HCT116 (cell line): Measurements from ENCODE around the gene TMEM147. TPM values are rescaled to one million over a fixed set of nuclear protein-coding genes. Genes with fewer than 3 reads are reported as not detected.

Experiments used
- ATAC-seq: fragments of 200-7000 bp; cut with Tn5 transposase; 2 replicates; pipeline ENCODE4 v1.9.1; 2020; ENCODE audit warnings: mild to moderate bottlenecking, moderate library complexity
- BruUV-seq: library from RNA; stranded (reverse); fragments of 400-500 nt; replicated peaks from 2 replicates; lab custom pipeline; 2021; lab: Mats Ljungman, UMichigan
- CTCF ChIA-PET: fragments of 300-600 bp; sonication (Branson Sonifier 250); formaldehyde crosslinking; loops from one replicate; lab custom pipeline; 2021; ENCODE audit warnings: antibody characterized with exemption; lab: Charles Lee
- POLR2A ChIA-PET: fragments of 300-600, 350-600 bp; sonication (Branson Sonifier 250); formaldehyde crosslinking; loops from one replicate; lab custom pipeline; 2021; ENCODE audit warnings: antibody characterized with exemption; lab: Charles Lee
- RAD21 ChIA-PET, 2 experiments: fragments of 300-600 bp; sonication (Branson Sonifier 250); formaldehyde crosslinking; loops; one replicate each; lab custom pipeline; 2023; ENCODE audit warnings: low total read pairs in 2 of 2; ENCODE audit not compliant: uncharacterized antibody in 2 of 2, unreplicated experiment in 2 of 2, low non-redundant PET in 1 of 2; lab: Charles Lee
- DNase-seq: peaks from one replicate; pipeline ENCODE4 v3.0.0-alpha.2; 2010; ENCODE audit warnings: low read depth, low spot score
- H2AFZ ChIP-seq: fragments of 200-600 bp; shearing (Covaris generic), sonication (generic); 2 replicates; pipeline ENCODE4 v1.6.1; 2017; ENCODE audit warnings: low read depth, mixed run types, mixed read lengths, antibody characterized with exemption, low read length; ENCODE audit not compliant: poor library complexity, severe bottlenecking
- H3K27ac ChIP-seq: 2 replicates; pipeline ENCODE4 v1.5.1; 2012; ENCODE audit warnings: low read depth, low read length
- H3K27me3 ChIP-seq: fragments of 200-600 bp; sonication (generic); 2 replicates; pipeline ENCODE4 v1.6.1; 2016; ENCODE audit warnings: mixed run types, low read length, mixed read lengths; ENCODE audit not compliant: insufficient read depth
- H3K36me3 ChIP-seq, 2 experiments: fragments of 200-500 bp in 1 of 2; fragments of 200-600 bp in 1 of 2; sonication (Bioruptor generic) in 1 of 2; sonication (generic) in 1 of 2; 2 replicates each; pipeline versions ENCODE4 v1.5.1 to v1.6.1; 2014 to 2016; ENCODE audit warnings: low read length in 2 of 2, inconsistent platforms in 1 of 2, mixed read lengths in 1 of 2, mixed run types in 1 of 2; ENCODE audit not compliant: insufficient read depth in 2 of 2, control insufficient read depth in 1 of 2
- H3K4me1 ChIP-seq, 2 experiments: fragments of 200-600 bp in 1 of 2; sonication (generic) in 1 of 2; 2 replicates each; pipeline versions ENCODE4 v1.5.1 to v1.6.1; 2012 to 2017; ENCODE audit warnings: low read length in 2 of 2, inconsistent platforms in 1 of 2, mild to moderate bottlenecking in 1 of 2, mixed read lengths in 1 of 2, mixed run types in 1 of 2, moderate library complexity in 1 of 2; ENCODE audit not compliant: insufficient read depth in 2 of 2, control insufficient read depth in 1 of 2
- H3K4me2 ChIP-seq: fragments of 200-600 bp; sonication (generic); 2 replicates; pipeline ENCODE4 v1.6.1; 2017; ENCODE audit warnings: mixed run types, low read length, mixed read lengths
- H3K4me3 ChIP-seq, 2 experiments: fragments of 200-600 bp in 1 of 2; sonication (generic) in 1 of 2; replicated peaks in 1 of 2; 2 replicates each; pipeline ENCODE4 v1.5.1; 2011 to 2016; ENCODE audit warnings: low read length in 2 of 2, control low read depth in 1 of 2, low read depth in 1 of 2, mild to moderate bottlenecking in 1 of 2, mixed read lengths in 1 of 2, mixed run types in 1 of 2
- H3K79me2 ChIP-seq: fragments of 200-600 bp; sonication (generic); 2 replicates; pipeline ENCODE4 v1.6.1; 2017; ENCODE audit warnings: mild to moderate bottlenecking, mixed run types, low read length, moderate library complexity, mixed read lengths; ENCODE audit not compliant: insufficient read depth
- H3K9ac ChIP-seq: fragments of 200-600 bp; sonication (generic); 2 replicates; pipeline ENCODE4 v1.6.1; 2016; ENCODE audit warnings: low read length, mixed read lengths
- H3K9me2 ChIP-seq: fragments of 200-600 bp; sonication (generic), shearing (Covaris generic); 2 replicates; pipeline ENCODE4 v1.6.1; 2017; ENCODE audit warnings: mixed run types, mild to moderate bottlenecking, moderate library complexity; ENCODE audit not compliant: insufficient read depth
- H3K9me3 ChIP-seq, 2 experiments: fragments of 200-500 bp in 1 of 2; fragments of 200-600 bp in 1 of 2; sonication (Bioruptor generic) in 1 of 2; sonication (generic) in 1 of 2; 2 replicates each; pipeline ENCODE4 v1.6.1; 2014 to 2017; ENCODE audit warnings: low read length in 2 of 2, mixed read lengths in 2 of 2, inconsistent platforms in 1 of 2, low read depth in 1 of 2, mild to moderate bottlenecking in 1 of 2, mixed run types in 1 of 2, moderate library complexity in 1 of 2; ENCODE audit not compliant: control insufficient read depth in 1 of 2, insufficient read depth in 1 of 2
- H4K20me1 ChIP-seq: fragments of 200-600 bp; sonication (generic), shearing (Covaris generic); 2 replicates; pipeline ENCODE4 v1.6.1; 2017; ENCODE audit warnings: mixed run types, mild to moderate bottlenecking, moderate library complexity; ENCODE audit not compliant: insufficient read depth
- CBX3 ChIP-seq: IDR thresholded peaks from 2 replicates; pipeline ENCODE4 v1.6.1; 2012; ENCODE audit warnings: low read depth
- ELF1 ChIP-seq: IDR thresholded peaks from 2 replicates; pipeline ENCODE4 v1.6.1; 2012; ENCODE audit warnings: low read depth, borderline replicate concordance
- FOSL1 ChIP-seq: IDR thresholded peaks from 2 replicates; pipeline ENCODE4 v1.6.1; 2012; ENCODE audit warnings: low read depth
- JUND ChIP-seq: IDR thresholded peaks from 2 replicates; pipeline ENCODE4 v1.6.1; 2012
- POLR2A ChIP-seq: IDR thresholded peaks from 2 replicates; pipeline ENCODE4 v1.7.0; 2011; ENCODE audit warnings: borderline replicate concordance; ENCODE audit not compliant: insufficient read depth, insufficient read length; ENCODE audit errors: extremely low read depth
- POLR2AphosphoS5 ChIP-seq: IDR thresholded peaks from 2 replicates; pipeline ENCODE4 v1.6.1; 2011; ENCODE audit warnings: mild to moderate bottlenecking, low read depth, low read length, moderate library complexity
- RAD21 ChIP-seq: IDR thresholded peaks from 2 replicates; pipeline ENCODE4 v1.6.1; 2012; ENCODE audit warnings: low read depth, mild to moderate bottlenecking
- SIN3A ChIP-seq: IDR thresholded peaks from 2 replicates; pipeline ENCODE4 v1.6.1; 2012; ENCODE audit warnings: low read depth
- SRF ChIP-seq: IDR thresholded peaks from 2 replicates; pipeline ENCODE4 v1.6.1; 2012; ENCODE audit warnings: low read depth
- TCF7L2 ChIP-seq: IDR thresholded peaks from 2 replicates; pipeline ENCODE4 v1.7.0; 2011; ENCODE audit warnings: borderline replicate concordance, inconsistent platforms; ENCODE audit not compliant: insufficient read depth, insufficient read length; ENCODE audit errors: extremely low read depth
- YY1 ChIP-seq: IDR thresholded peaks from 2 replicates; pipeline ENCODE4 v1.6.1; 2011; ENCODE audit warnings: low read length, low read depth, moderate library complexity, mild to moderate bottlenecking; ENCODE audit not compliant: insufficient replicate concordance; ENCODE audit errors: extremely low read depth
- ZFX ChIP-seq: fragments of 450-650 bp; IDR thresholded peaks from 2 replicates; pipeline ENCODE4 v1.6.1; 2017
- ZNF274 ChIP-seq: fragments of 200-500 bp; sonication (Bioruptor generic); IDR thresholded peaks from 2 replicates; pipeline ENCODE4 v1.6.1; 2014; ENCODE audit warnings: mild to moderate bottlenecking, low read depth, low read length, inconsistent platforms
- intact Hi-C: fragments of 100-400 bp; cut with micrococcal nuclease; formaldehyde crosslinking; loops from 2 replicates; pipeline ENCODE4 v1.10.0; 2022
- total RNA-seq: library from RNA; stranded (reverse); gene quantifications from one replicate; pipeline ENCODE4 v1.2.1, GENCODE V29; 2021; ENCODE audit not compliant: unreplicated experiment
- TF ChIP-seq, protein P1 (sequence below): IDR thresholded peaks from 2 replicates; pipeline ENCODE4 v1.6.1; 2012
- TF ChIP-seq, protein P2 (sequence below): IDR thresholded peaks from 2 replicates; pipeline ENCODE4 v1.6.1; 2012
- TF ChIP-seq, protein P3 (sequence below), 3 experiments: fragments of 200-600 bp in 1 of 3; sonication (generic) in 1 of 3; IDR thresholded peaks in 2 of 3; conservative IDR thresholded peaks in 1 of 3; 2 replicates each; pipeline ENCODE4 v1.5.1; 2012 to 2017; ENCODE audit warnings: low read depth in 2 of 3, low read length in 2 of 3, antibody characterized with exemption in 1 of 3, borderline replicate concordance in 1 of 3, control low read depth in 1 of 3, mild to moderate bottlenecking in 1 of 3, mixed read lengths in 1 of 3, mixed run types in 1 of 3, moderate library complexity in 1 of 3; ENCODE audit not compliant: insufficient read depth in 1 of 3

TMEM147 gene
- total RNA-seq, 1 experiment from 2014 or later, result 128 TPM

DNA sequence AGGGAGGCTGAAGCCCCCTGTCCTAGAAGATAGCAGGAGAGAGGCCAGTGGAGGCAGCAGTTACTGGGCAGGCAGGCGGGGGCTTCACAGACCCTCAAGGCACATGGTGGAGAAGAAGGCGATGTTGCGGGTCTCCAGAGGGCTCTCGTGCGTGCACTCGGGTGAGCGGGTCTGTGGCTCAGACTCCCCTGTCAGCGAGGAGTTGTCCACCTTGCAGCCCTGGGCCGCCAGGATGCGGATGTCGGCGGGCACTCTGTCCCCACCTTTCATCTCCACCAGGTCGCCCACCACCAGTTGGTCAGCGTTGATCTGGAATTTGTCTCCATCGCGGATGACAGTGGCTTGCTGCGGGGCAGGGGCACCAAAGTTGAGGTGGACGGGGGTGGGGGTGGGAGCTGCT is 14.8 kb downstream of the TMEM147 start:
- TF ChIP-seq CBX3 (no peak), JUND (no peak), TCF7L2 (no peak), POLR2AphosphoS5 (no peak), RAD21 (no peak), YY1 (no peak)
- no peak for DNase-seq
- BruUV-seq, result no TSS peak
- H2AFZ ChIP-seq, result no peak overlapping the region
- POLR2A ChIA-PET, result no interaction called here
- H3K79me2 ChIP-seq, result no peaks in the 10 kb centered on the region
- H3K27me3 ChIP-seq, result no peaks in the 10 kb centered on the region
- no peaks in the 10 kb centered on the region for H3K9me3 ChIP-seq
- intact Hi-C loops, result no loop called here
- H3K4me2 ChIP-seq, result no peak overlapping the region
- no peaks in the 10 kb centered on the region for H4K20me1 ChIP-seq
- H3K27ac ChIP-seq, result no peak overlapping the region
- ATAC-seq, result no peak
- H3K4me3 ChIP-seq, result no peak overlapping the region
- CTCF ChIA-PET, result no interaction called here
- no peaks in the 10 kb centered on the region for H3K9me2 ChIP-seq
- no peak overlapping the region for H3K9ac ChIP-seq
- RAD21 ChIA-PET, result no interaction called here
- H3K4me1 ChIP-seq, result peaks cover 0 to 12% of the 10 kb centered on the region in 2 experiments; a peak in 2 of 4 replicates
- no peaks in the 10 kb centered on the region for H3K36me3 ChIP-seq

DNA sequence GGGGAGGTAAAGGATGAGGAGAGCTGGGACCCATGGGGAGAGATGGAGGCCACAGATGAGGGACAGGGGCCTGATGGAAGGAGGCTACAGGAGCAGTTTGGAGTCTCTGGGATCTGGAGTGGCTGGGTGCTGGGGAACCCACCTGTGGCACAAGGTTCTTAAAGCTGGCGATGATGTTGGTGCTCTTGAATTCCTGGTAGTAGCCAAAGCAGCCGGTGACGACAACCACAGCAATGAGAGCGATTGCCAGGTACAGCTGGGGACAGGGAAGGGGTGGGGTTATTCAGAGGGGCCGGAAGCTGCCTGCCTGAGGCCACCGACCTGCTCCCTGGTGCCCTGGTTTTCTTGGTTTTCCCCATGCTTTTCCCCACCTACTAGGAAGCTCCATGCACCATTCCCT is 15.3 kb downstream of the TMEM147 start:
- ChIA-PET RAD21 (no interaction called here), CTCF (no interaction called here), POLR2A (interaction anchor here (0.6 kb wide), 1 partner anchor 303 kb away, joined by 3 read pairs; no protein-coding TSS in a partner anchor)
- Histone ChIP-seq H3K27me3 (no peaks in the 10 kb centered on the region), H3K9ac (no peak overlapping the region), H3K9me2 (no peaks in the 10 kb centered on the region), H3K27ac (no peak overlapping the region), H3K4me1 (peaks cover 0 to 12% of the 10 kb centered on the region in 2 experiments; a peak in 2 of 4 replicates), H3K36me3 (no peaks in the 10 kb centered on the region), H3K4me2 (no peak overlapping the region), H2AFZ (no peak overlapping the region), H3K4me3 (no peak overlapping the region), H4K20me1 (no peaks in the 10 kb centered on the region), H3K79me2 (no peaks in the 10 kb centered on the region), H3K9me3 (no peaks in the 10 kb centered on the region)
- TF ChIP-seq, protein P1, sequence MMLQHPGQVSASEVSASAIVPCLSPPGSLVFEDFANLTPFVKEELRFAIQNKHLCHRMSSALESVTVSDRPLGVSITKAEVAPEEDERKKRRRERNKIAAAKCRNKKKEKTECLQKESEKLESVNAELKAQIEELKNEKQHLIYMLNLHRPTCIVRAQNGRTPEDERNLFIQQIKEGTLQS, result no peak
- no peak for TF ChIP-seq SRF
- TF ChIP-seq ELF1, result no peak
- TF ChIP-seq SIN3A, result no peak
- no peak for TF ChIP-seq ZNF274
- no peak for TF ChIP-seq CBX3
- no peak for TF ChIP-seq POLR2A
- TF ChIP-seq ZFX, result no peak
- no peak for TF ChIP-seq TCF7L2
- TF ChIP-seq, protein P2, sequence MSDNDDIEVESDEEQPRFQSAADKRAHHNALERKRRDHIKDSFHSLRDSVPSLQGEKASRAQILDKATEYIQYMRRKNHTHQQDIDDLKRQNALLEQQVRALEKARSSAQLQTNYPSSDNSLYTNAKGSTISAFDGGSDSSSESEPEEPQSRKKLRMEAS, result no peak
- TF ChIP-seq POLR2AphosphoS5, result no peak
- TF ChIP-seq, protein P3, sequence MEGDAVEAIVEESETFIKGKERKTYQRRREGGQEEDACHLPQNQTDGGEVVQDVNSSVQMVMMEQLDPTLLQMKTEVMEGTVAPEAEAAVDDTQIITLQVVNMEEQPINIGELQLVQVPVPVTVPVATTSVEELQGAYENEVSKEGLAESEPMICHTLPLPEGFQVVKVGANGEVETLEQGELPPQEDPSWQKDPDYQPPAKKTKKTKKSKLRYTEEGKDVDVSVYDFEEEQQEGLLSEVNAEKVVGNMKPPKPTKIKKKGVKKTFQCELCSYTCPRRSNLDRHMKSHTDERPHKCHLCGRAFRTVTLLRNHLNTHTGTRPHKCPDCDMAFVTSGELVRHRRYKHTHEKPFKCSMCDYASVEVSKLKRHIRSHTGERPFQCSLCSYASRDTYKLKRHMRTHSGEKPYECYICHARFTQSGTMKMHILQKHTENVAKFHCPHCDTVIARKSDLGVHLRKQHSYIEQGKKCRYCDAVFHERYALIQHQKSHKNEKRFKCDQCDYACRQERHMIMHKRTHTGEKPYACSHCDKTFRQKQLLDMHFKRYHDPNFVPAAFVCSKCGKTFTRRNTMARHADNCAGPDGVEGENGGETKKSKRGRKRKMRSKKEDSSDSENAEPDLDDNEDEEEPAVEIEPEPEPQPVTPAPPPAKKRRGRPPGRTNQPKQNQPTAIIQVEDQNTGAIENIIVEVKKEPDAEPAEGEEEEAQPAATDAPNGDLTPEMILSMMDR (IDR thresholded peaks at IDR 0.05 in 2 of 3, conservative IDR thresholded peaks at IDR 0.05 in 1 of 3; ENCODE audit: borderline replicate concordance in 1 of 3, insufficient read depth in 1 of 3, low read depth in 2 of 3, low read length in 2 of 3), result no peak
- TF ChIP-seq FOSL1, result no peak
- DNase-seq (no peak), ATAC-seq (no peak)
- BruUV-seq, result no TSS peak
- intact Hi-C loops, result no loop called here
